K562 (cell line): ENCODE measurements around the gene RNF151. TPM values are rescaled to one million over a fixed set of nuclear protein-coding genes. Genes with fewer than 3 reads are reported as not detected.

ENCODE experiments used
- ELF4 ChIP-seq: fragments of 450-650 bp; formaldehyde crosslinking; IDR thresholded peaks from 2 replicates; pipeline ENCODE4 v1.4.0; 2022; ENCODE audit warnings: missing genetic modification characterization
- FOXP1 ChIP-seq: sonication (generic); formaldehyde crosslinking; IDR thresholded peaks from 2 replicates; pipeline ENCODE4 v1.8.0; 2022; ENCODE audit warnings: mild to moderate bottlenecking, missing genetic modification reagents
- ILK ChIP-seq: fragments of 450-650 bp; IDR thresholded peaks from 2 replicates; pipeline ENCODE4 v1.6.1; 2016; ENCODE audit warnings: missing genetic modification characterization, low read depth, mild to moderate bottlenecking, missing compliant biosample characterization, moderate library complexity, borderline replicate concordance
- KLF16 ChIP-seq: IDR thresholded peaks from 2 replicates; pipeline ENCODE4 v1.6.1; 2016; ENCODE audit warnings: antibody characterized with exemption
- MCM3 ChIP-seq: fragments of 450-650 bp; IDR thresholded peaks from 2 replicates; pipeline ENCODE4 v1.6.1; 2016
- RBBP5 ChIP-seq: fragments of 200-600 bp; sonication (generic); IDR thresholded peaks from 2 replicates; pipeline ENCODE4 v1.6.1; 2012; ENCODE audit warnings: borderline replicate concordance, mild to moderate bottlenecking, low read length, control low read depth, inconsistent platforms; ENCODE audit not compliant: insufficient read depth, poor library complexity, severe bottlenecking
- RBM34 ChIP-seq: fragments of 200-400 bp; formaldehyde crosslinking; IDR thresholded peaks from 2 replicates; pipeline ENCODE4 v1.6.1; 2018; ENCODE audit warnings: low read length, borderline replicate concordance; ENCODE audit not compliant: insufficient read depth
- SIN3A ChIP-seq, 2 experiments: fragments of 150-350 bp in 1 of 2; IDR thresholded peaks; 2 replicates each; pipeline ENCODE4 v1.6.1; 2011 to 2016; ENCODE audit warnings: borderline replicate concordance in 2 of 2, low read depth in 2 of 2, low read length in 2 of 2, mild to moderate bottlenecking in 2 of 2, moderate library complexity in 2 of 2; ENCODE audit not compliant: control insufficient read depth in 1 of 2
- SREBF1 ChIP-seq: fragments of 150-350 bp; IDR thresholded peaks from 2 replicates; pipeline ENCODE4 v1.6.1; 2014; ENCODE audit warnings: antibody characterized with exemption, low read depth, low read length, borderline replicate concordance
- ZNF280A ChIP-seq: fragments of 450-650 bp; IDR thresholded peaks from 2 replicates; pipeline ENCODE4 v1.6.1; 2018; ENCODE audit warnings: mild to moderate bottlenecking, low read depth; ENCODE audit not compliant: partially characterized antibody
- ZNF318 ChIP-seq, 2 experiments: fragments of 450-650 bp; IDR thresholded peaks; 2 replicates each; pipeline ENCODE4 v1.6.1; 2016; ENCODE audit warnings: mild to moderate bottlenecking in 2 of 2, borderline replicate concordance in 1 of 2, low read depth in 1 of 2, moderate library complexity in 1 of 2
- ZNF354B ChIP-seq: fragments of 250-450 bp; sonication (Bioruptor Pico); IDR thresholded peaks from 2 replicates; pipeline ENCODE4 v1.4.0; 2020
- polyA plus RNA-seq, 8 experiments: library from polyadenylated mRNA; depleted of rRNA in 4 of 8; stranded (reverse) in 5 of 8; unstranded in 3 of 8; fragments of >200 nt; fragmentation: Nextera tagmentation in 2 of 8; fragmentation: Illumina TruSeq in 1 of 8; extraction: Ambion mirVana in 2 of 8; extraction: Trizol in 1 of 8; gene quantifications; 2 replicates each; pipeline versions ENCODE4 v1.2.1 to v1.2.3, GENCODE V29; 2011 to 2014; ENCODE audit warnings: inconsistent platforms in 1 of 8, missing spikeins in 1 of 8
- total RNA-seq, 7 experiments: library from RNA; depleted of rRNA in 6 of 7; stranded (reverse); fragments of >200 nt in 6 of 7; fragmentation: Illumina TruSeq in 2 of 7; extraction: Trizol in 2 of 7; gene quantifications; 2 replicates each; pipeline versions ENCODE4 v1.2.1 to v1.2.3, GENCODE V29; 2011 to 2021; ENCODE audit warnings: low replicate concordance in 1 of 7
- TF ChIP-seq, protein P1 (sequence below): fragments of 250-450 bp; sonication (Bioruptor Pico); IDR thresholded peaks from 2 replicates; pipeline ENCODE4 v1.5.0; 2021; ENCODE audit warnings: mild to moderate bottlenecking, borderline replicate concordance

Gene RNF151
- total and polyA plus RNA-seq, 9 of the 15 experiments (the other 6 are each of a cell fraction or from before 2014, with no cell fraction given) = not detected

- TF ChIP-seq SIN3A (IDR thresholded peaks at IDR 0.05; ENCODE audit: borderline replicate concordance in 2 of 2, control insufficient read depth in 1 of 2, low read depth in 2 of 2, low read length in 2 of 2) = peak in 1 of 2 experiments; percentile 78; a peak in 2 of 4 replicates
- TF ChIP-seq ELF4 (CRISPR knock-in tag) = peak; percentile 69; the same call in 1 of the 2 replicates
- TF ChIP-seq ZNF280A = no peak
- TF ChIP-seq, protein P1, sequence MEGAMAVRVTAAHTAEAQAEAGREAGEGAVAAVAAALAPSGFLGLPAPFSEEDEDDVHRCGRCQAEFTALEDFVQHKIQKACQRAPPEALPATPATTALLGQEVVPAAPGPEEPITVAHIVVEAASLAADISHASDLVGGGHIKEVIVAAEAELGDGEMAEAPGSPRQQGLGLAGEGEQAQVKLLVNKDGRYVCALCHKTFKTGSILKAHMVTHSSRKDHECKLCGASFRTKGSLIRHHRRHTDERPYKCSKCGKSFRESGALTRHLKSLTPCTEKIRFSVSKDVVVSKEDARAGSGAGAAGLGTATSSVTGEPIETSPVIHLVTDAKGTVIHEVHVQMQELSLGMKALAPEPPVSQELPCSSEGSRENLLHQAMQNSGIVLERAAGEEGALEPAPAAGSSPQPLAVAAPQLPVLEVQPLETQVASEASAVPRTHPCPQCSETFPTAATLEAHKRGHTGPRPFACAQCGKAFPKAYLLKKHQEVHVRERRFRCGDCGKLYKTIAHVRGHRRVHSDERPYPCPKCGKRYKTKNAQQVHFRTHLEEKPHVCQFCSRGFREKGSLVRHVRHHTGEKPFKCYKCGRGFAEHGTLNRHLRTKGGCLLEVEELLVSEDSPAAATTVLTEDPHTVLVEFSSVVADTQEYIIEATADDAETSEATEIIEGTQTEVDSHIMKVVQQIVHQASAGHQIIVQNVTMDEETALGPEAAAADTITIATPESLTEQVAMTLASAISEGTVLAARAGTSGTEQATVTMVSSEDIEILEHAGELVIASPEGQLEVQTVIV (CRISPR knock-in tag) = no peak; the same call in 1 of the 2 replicates
- TF ChIP-seq ILK = no peak
- peak; percentile 68; the same call in 1 of the 2 replicates for TF ChIP-seq FOXP1
- TF ChIP-seq SREBF1 = no peak
- TF ChIP-seq ZNF354B (CRISPR knock-in tag) = peak; percentile 21; the same call in 1 of the 2 replicates
- no peak for TF ChIP-seq KLF16
- no peak for TF ChIP-seq ZNF318 (IDR thresholded peaks at IDR 0.05; ENCODE audit: borderline replicate concordance in 1 of 2, low read depth in 1 of 2)
- no peak for TF ChIP-seq RBM34
- no peak for TF ChIP-seq MCM3
- TF ChIP-seq RBBP5 = no peak
These were observed 5.7 kb upstream of the RNF151 start (continued) for GRCh38 chr16:1960665-1961630.
